ENCODE data around the gene GNA15.

Gene GNA15

GRCh38 chr19:3213159-3213558 lies 77.3 kb downstream of the GNA15 start:
- DNase-seq, result no peak

All from CD4-positive, alpha-beta T cell treated with Interferon gamma for 1 hour (primary cell).